Measurements from ENCODE around the gene C8B.

GRCh38 chr1:56983484-56983883 is 17.7 kb upstream of the C8B start:
- TF ChIP-seq CTCF (IDR thresholded peaks at IDR 0.05) (no peak), POLR2A (IDR thresholded peaks at IDR 0.05) (no peak)

All from breast epithelium (tissue), 3 donors.